ENCODE results near the gene PLXDC2.

PLXDC2 gene

GRCh38 chr10:19915816-19916215 is 99.6 kb downstream of the PLXDC2 start:
- DNase-seq = no peak

DNA sequence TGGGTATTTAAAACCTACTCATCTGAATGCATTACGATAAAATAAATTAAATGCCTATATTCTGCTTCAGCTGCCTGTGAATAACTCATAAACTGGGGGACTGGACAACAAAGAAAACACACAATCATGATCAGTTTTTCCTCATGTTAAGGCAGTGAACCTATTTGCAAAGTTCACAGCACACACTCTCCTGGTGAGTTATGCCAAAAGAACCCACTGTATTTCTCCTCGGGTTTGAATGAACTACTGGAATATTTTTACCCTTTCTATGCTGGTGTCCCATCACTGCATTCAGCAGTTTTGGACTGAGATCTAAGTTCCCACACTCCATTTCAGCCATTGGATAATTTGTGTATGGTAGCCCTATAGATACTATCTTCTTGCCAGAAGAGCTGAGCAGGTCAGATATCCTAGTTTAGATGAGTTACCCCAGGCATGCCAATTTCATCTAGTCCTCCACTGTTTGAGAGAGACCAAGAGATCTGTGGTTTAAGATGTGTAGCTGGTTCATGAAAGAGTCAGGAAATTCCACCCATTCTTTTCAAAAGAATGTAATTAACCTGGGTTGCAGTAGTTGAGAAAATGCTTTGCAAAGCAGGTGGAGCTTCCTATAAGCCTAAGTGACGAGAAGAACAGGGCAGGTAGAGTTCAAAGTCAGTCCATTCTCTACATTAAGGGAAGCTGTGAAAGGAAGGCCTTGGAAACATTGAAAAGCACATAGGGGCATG is 101.7 kb downstream of the PLXDC2 start:
- DNase-seq = no peak

GRCh38 chr10:19918794-19919193 is 102.6 kb downstream of the PLXDC2 start:
- DNase-seq = no peak

DNA sequence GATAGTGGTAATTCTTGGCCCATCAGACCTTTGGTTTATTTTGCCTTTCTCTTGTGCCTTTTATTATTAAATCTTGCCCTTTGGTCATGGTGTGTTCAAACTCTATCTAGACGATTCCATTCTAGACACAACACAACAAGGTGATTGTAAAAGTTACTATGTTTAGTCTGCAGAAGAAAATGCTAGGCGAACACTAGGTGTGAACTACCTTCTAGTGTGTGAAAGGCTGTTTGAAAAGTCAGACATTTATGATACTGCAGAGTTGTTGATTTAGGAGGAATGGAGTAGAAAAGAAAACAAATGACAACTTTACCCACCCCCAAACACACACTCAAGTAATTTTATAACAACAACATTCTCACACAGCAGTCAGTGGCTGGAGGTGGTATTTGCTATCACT is 103.4 kb downstream of the PLXDC2 start:
- no peak for DNase-seq

DNA sequence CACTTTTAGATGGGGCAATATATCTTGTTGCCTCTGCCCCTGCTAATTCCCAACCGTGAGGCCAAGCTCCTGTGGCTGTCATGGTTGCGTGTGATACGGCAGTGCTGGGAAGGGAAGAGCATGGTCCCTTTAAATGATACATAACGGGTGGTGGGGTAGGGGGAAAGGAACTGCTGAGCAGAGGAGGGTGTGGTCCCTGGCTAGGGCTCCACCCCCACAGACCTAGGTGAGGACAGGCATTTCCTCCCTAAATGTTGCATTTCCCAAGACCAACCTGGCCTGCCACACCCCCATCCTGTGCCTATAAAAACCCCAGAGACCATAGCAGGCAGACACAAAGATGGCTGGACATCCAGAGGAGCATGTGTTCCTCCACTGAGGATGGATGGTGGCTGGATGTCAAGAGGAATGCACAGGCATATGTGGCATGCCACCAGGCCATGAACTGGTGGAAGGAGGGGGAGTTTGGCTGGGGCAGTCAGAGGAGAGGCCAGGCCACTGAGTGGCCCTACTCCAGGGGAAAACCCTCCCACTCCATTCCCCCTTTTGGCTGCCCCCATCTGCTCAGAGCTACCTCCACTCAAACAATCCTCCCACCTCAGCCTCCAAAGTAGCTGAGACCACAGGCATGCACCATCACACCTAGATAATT is 104.0 kb downstream of the PLXDC2 start:
- DNase-seq = no peak

DNA sequence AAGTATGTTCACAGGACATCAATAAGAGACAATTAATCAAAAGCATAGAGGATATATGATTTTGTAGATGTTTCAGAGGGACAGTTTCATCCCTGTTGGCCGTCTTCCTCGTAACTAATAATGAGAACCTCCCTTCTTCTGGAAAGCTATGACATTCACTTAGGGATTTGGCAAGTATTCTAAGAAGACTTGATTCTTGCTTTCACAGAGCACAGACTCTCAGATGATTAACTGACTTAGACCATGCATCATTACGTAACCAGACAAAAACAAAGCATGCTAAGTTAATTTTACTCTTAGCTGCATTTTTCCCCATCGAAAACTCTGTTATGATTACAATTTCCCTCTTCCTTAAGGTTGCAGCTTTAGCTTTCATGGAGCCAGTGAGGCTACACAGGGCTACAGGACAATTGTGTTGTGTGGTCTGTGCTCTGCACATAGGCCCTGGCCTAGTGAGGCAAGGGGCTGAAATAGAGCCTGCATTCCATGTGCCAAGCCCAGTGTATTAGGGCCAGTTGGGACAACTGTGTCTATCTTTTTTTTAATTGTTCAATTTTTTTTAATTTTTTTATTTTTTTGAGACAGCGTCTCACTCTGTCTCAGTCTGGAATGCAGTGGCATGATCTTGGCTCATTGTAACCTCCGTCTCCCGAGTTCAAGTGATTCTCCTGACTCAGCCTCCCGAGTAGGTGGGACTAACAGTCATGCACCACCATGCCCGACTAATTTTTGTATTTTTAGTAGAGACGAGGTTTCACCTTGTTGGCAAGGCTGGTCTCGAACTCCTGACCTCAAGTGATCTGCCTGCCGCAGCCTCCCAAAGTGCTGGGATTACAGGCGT is 105.3 kb downstream of the PLXDC2 start:
- no peak for DNase-seq

DNA sequence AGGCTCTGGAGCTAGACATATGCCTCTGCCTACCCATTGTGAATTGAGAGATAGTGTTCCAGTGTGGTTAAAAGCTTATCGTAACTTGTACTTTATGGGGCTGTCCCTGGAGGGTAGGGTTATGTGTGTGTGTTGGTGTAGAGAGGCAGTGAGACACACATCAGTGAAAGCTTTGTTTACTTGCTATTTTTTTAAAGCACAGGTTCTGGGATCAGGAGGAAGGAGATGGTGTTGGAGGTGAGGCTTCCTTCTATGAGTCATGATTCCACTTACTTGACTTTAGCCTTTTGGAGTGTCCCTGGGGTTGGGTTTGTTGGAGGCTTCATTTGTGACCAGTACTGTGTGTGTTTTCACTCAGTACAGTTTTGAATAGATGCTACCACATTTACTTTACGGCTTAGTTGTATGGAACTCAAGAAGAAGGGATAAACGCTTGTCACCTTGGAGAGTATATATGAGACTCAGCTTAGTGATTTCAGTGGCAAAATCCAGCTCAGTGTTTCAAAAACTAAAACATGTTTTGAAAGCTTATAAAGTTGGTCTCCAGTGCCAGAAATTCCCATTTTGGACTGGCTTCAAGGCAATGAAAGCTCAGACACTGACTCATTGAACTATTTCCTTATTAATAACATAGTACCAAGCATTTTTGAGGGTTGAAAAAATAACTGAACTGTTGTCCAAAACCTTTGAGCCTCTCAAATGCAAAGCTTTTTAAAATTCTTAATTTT is 106.2 kb downstream of the PLXDC2 start:
- DNase-seq = no peak

DNA sequence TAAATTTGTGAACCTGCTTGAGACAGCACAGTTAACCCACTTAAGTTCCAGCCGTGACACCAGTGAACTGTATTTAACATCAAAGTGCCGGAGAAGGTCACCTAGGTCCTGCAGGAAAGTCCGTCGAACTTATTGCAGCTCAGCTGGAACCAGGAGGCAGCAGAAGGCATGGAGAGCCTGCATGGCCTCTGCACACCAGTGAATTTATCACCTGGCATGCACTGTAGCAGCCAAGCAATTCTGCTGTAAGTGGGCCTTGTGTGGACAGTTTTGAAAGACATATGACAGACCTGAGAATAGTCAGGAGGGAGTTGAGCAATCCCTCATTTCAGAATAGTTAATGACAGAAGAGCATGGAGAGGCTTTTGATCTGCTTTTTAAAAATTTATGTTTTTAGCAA is 108.8 kb downstream of the PLXDC2 start:
- no peak for DNase-seq

DNA sequence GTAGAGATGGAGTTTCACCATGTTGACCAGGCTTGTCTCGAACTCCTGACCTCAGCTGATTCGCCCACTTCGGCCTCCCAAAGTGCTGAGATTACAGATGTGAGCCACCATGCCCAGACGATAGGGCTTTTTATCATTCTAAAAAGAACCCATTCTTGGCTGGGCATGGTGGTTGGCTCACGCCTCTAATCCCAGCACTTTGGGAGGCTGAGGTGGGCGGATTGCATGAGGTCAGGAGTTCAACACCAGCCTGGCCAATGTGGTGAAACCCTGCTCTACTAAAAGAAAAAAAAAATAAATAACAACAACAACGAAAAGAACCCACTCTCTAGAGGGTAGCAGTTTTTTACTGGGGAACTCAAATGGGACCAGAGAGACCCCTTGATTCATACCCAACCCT is 112.7 kb downstream of the PLXDC2 start:
- DNase-seq = no peak

DNA sequence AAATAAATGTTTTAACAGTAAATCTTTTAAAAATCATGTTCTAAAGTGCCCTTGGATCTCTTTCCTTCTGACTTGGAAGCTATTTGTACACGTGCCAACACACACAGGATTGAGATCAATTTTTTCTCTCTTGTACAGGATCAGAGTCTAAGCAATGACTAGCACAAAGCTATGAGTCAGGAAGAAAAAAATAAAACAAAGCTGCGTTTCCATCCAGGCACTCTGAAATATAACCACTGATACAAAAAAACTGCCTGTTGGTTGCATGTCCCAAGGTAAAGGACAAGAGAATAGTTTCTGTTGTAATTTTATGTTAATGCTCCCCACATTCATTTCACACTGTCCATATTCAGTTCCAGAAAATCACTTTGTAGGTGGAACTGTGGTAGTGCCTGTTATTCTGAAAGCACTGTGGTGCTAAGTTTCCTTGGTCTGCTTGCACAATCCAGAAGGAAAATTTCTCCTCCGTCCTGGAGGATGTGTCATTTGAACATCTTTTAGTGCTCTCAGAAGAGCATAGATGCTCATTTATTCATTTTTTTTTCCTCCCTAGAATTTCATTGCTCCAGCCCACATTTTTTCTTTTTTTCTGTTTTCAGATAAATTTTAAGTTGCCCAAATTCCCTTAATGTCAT is 113.4 kb downstream of the PLXDC2 start:
- DNase-seq = no peak

GRCh38 chr10:19930936-19931893 is 115.0 kb downstream of the PLXDC2 start:
- DNase-seq = no peak

- DNase-seq = no peak
Observed at GRCh38 chr10:19931894-19932590, 115.8 kb downstream of the PLXDC2 start.

DNA sequence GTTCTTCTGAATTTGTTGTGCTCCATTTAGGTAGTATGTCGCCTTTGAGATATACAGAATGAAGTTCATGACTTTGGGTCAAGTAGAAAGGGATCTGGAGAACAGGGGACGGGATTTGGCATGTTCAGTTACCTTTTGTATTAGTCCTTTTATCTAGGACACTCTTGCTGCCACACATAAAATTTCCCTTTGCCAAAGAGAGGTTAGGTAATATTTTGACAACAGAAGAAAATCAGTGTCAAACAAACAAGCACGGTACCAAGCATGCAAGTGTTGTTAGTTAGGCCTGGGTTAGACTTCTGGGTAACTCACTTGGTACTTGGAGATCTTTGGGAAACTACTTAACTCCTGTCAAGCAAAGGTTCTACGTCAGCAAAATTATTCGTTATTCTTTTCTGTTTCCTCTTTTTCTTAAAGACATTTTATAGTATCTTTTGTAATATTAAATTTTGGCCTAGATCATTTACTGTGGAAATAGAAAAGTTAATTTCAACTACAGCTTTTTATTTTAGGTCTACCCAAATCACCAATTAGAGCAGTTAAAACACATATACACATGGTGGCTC is 116.7 kb downstream of the PLXDC2 start:
- no peak for DNase-seq

DNA sequence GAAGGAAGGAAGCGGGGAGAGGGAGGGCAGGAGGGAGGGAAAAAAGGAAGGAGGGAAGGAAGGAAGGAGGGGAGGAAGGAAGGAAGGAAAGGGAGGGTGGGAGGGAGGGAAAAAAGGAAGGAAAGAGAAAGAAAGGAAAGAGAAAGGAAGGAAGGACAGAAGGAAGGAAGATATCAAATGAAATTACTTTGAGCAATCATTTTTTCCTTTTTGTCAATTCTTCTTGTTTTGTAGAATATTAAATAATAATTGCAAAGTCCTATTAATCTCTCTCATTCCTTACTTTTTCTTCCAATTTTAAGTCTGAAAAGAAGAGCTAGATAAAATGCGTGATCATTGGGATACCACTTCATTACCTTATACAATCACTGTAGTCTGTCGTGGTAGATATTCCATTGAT is 117.5 kb downstream of the PLXDC2 start:
- DNase-seq = no peak

DNA sequence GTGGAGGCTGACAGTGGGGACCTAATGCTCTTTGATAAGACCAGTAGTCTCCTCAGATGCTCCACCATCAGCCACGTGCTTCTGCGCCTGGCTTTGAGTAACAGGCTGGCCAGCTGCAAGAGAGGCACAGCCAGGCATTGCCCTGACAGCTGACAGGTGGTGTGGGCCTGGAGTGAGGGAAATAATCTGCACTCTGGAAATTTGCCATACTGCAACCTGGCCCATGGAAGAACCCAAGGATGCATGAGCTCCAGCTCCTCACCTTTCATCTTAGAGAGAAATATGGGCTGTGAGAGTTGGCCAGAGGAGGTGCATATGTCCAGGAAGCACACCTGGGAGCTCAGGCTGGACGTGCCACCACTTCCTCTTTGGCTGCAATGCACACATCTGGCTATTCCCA is 118.9 kb downstream of the PLXDC2 start:
- DNase-seq = no peak

DNA sequence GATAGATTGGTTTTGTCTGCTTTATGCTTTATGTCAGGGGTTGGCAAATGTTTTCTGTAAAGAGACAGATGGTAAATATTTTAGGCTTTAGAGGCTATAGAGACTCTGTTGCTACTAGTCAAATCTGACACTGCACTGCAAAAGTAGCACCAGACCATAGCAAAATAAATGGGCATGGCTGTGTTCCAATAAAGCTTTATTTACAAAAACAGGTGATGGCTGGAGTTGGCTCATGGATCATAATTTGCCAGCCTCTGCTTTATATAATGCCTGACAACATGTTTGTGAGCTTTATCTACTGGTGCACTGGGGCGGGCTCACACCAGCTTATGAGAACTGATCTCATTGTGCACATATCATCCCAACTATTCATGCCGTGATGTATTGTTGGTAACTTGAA is 120.1 kb downstream of the PLXDC2 start:
- no peak for DNase-seq

DNA sequence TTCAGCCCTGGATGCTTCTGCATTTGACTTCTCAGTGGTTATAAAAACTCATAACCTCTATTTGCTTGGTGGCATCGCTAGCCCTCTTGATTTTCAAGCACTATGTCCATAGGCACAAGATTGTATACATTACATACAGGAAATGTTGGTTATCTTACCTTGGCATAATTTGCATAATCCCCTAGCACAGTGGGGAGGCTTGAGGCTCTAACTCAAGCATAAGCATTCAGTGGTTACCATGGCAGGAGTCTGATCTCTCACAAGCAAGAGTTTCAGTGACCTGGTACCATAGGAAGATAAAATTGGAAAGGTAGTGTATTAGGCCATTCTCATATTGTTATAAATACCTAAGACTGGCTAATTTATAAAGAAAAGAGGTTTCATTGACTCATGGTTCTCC is 121.8 kb downstream of the PLXDC2 start:
- DNase-seq = no peak

- no peak for DNase-seq
Observed at GRCh38 chr10:19941206-19941880, 125.1 kb downstream of the PLXDC2 start.

DNA sequence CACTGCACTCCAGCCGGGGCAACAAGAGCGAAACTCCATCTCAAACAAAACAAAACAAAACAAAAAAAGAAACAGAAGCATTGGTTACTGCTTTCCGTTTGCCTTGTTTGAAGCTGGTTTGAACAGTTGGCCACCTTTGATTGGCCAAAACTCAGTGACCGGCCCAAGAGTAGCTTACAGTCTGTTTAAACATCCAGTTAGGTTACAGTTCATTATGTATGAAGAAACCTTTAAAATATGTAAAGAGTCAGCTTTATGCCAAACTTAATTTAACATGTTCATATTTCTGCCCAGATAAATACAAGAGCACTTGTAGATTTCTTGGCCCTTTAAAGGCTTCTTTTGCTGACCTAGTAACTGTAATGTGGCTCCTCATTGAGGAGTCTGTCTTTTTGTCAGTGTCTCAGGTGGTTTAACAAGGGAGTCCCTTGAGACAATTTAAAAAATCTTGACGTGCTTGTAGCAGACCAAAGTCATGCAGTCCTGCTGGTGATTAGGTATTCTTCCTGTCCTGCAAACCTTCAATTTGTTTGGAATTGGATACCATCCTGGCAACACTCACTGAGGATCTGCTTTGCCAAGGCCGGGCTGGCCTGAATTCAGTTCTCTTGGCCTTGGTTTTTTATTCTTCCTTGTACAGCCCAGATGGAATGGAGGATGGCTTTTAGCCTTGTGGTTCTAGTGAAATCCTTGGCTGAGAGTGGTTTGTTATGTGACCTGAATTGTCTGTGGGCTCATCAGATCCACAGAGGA is 128.9 kb downstream of the PLXDC2 start:
- DNase-seq = no peak

All from activated CD4-positive, alpha-beta T cell treated with anti-CD3 and anti-CD28 coated beads, Interleukin-2, amount 50 U/mL, for 16 hours (primary cell).